ENCODE data around the gene ADD3. TPM values are rescaled to one million over a fixed set of nuclear protein-coding genes. Genes with fewer than 3 reads are reported as not detected.
"Not testable (repeated sequence)": the region's sequence is repeated elsewhere in the genome, so short reads cannot be mapped to it uniquely, and the experiment has no call there.

Gene ADD3
- total and polyA plus RNA-seq, 2 experiments from 2014 or later, result 133 to 1,101 TPM

- Histone ChIP-seq H3K27me3 (replicated peaks; ENCODE audit: insufficient read depth) (no peaks in the 10 kb centered on the region), H3K9ac (no peak overlapping the region), H3K9me3 (ENCODE audit: low read depth) (no peaks in the 10 kb centered on the region), H3K9me2 (ENCODE audit: insufficient read depth) (no peaks in the 10 kb centered on the region), H2AFZ (no peak overlapping the region), H3K4me3 (no peak overlapping the region), H3K36me3 (ENCODE audit: low read depth) (peaks cover 39% of the 10 kb centered on the region), H3K4me2 (ENCODE audit: unreplicated experiment) (no peak overlapping the region), H3K27ac (no peak overlapping the region), H3K79me2 (ENCODE audit: insufficient read depth) (peaks cover 54% of the 10 kb centered on the region), H3F3A (ENCODE audit: insufficient read depth) (no peaks in the 10 kb centered on the region), H3K4me1 (ENCODE audit: insufficient read depth) (no peaks in the 10 kb centered on the region), H4K20me1 (ENCODE audit: insufficient read depth) (no peaks in the 10 kb centered on the region)
- 93 to 96% methylated on average over 3 of the region's 3 CpGs for WGBS, 2 experiments (ENCODE audit: low coverage in 1 of 2, low lambda C conversion rate in 2 of 2, missing lambda C conversion rate in 2 of 2)
- in situ Hi-C loops (cut with MboI), result no loop called here
- TF ChIP-seq EZH2 (IDR thresholded peaks at IDR 0.05; ENCODE audit: insufficient read depth, poor library complexity, severe bottlenecking) (no peak), EZH2phosphoT487 (IDR thresholded peaks at IDR 0.05; ENCODE audit: insufficient read depth, low read depth) (no peak)
- DNase-seq, result no peak
Observed at GRCh38 chr10:110110338-110110737, 102.6 kb downstream of the ADD3 start.

GRCh38 chr10:110113670-110114337 lies 106.0 kb downstream of the ADD3 start:
- Histone ChIP-seq H2AFZ (no peak overlapping the region), H3K9me2 (ENCODE audit: insufficient read depth) (no peaks in the 10 kb centered on the region), H3K4me2 (ENCODE audit: unreplicated experiment) (no peak overlapping the region), H3F3A (ENCODE audit: insufficient read depth) (no peaks in the 10 kb centered on the region), H3K9me3 (ENCODE audit: low read depth) (no peaks in the 10 kb centered on the region), H3K27ac (no peak overlapping the region), H3K79me2 (ENCODE audit: insufficient read depth) (peaks cover 30% of the 10 kb centered on the region), H3K9ac (no peak overlapping the region), H4K20me1 (ENCODE audit: insufficient read depth) (no peaks in the 10 kb centered on the region), H3K4me1 (ENCODE audit: insufficient read depth) (no peaks in the 10 kb centered on the region), H3K27me3 (replicated peaks; ENCODE audit: insufficient read depth) (no peaks in the 10 kb centered on the region), H3K4me3 (no peak overlapping the region), H3K36me3 (ENCODE audit: low read depth) (peaks cover 49% of the 10 kb centered on the region)
- TF ChIP-seq EZH2 (IDR thresholded peaks at IDR 0.05; ENCODE audit: insufficient read depth, poor library complexity, severe bottlenecking) (no peak), EZH2phosphoT487 (IDR thresholded peaks at IDR 0.05; ENCODE audit: insufficient read depth, low read depth) (no peak)
- in situ Hi-C loops (cut with MboI), result no loop called here
- DNase-seq, result no peak
- 98% methylated on average over 4 of the region's 4 CpGs for WGBS, 2 experiments (ENCODE audit: low coverage in 1 of 2, low lambda C conversion rate in 2 of 2, missing lambda C conversion rate in 2 of 2)

GRCh38 chr10:110114668-110115067 lies 106.9 kb downstream of the ADD3 start:
- H3F3A ChIP-seq (ENCODE audit: insufficient read depth); H4K20me1 ChIP-seq (ENCODE audit: insufficient read depth); H2AFZ ChIP-seq; H3K9me2 ChIP-seq (ENCODE audit: insufficient read depth); H3K9ac ChIP-seq; H3K4me2 ChIP-seq (ENCODE audit: unreplicated experiment); H3K4me1 ChIP-seq (ENCODE audit: insufficient read depth); H3K27ac ChIP-seq; H3K27me3 ChIP-seq (replicated peaks; ENCODE audit: insufficient read depth); H3K9me3 ChIP-seq (ENCODE audit: low read depth); DNase-seq; in situ Hi-C loops (cut with MboI); H3K4me3 ChIP-seq: not testable (repeated sequence)
- 98 to 100% methylated on average over 2 of the region's 2 CpGs for WGBS, 2 experiments (ENCODE audit: low coverage in 1 of 2, low lambda C conversion rate in 2 of 2, missing lambda C conversion rate in 2 of 2)
- Histone ChIP-seq H3K36me3 (ENCODE audit: low read depth) (peaks cover 57% of the 10 kb centered on the region), H3K79me2 (ENCODE audit: insufficient read depth) (peaks cover 21% of the 10 kb centered on the region)

DNA sequence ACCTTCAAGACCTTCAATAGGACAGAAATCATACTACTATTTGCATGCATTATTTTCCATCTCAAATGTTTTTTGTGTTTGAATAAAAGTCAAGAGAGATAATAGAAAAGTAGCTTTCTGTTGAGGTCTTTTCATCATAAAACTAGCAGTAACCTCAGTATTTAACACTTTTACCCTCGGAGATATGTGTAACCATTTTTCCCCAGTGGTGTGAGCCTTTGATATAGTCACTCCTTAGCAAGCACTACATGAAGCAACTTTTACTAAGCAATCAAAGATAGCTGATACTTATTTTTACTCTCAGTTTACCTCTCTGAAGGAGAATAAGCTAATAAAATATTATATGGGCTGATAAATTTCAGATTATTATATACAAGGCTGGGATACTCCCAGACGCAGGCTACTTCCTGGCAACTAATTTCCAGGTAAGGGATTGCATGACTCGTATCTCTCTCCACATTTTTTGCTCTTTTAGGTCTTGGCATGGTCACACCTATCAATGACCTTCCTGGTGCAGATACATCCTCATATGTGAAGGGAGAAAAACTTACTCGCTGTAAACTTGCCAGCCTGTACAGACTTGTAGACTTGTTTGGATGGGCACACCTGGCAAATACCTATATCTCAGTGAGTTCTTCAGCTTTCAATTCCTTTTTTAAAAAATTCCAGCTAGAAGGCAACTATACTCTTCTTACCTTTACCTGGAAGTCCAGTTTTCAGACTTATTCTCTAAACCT lies 108.2 kb downstream of the ADD3 start:
- WGBS, 2 experiments (ENCODE audit: low coverage in 1 of 2, low lambda C conversion rate in 2 of 2, missing lambda C conversion rate in 2 of 2), result 96 to 97% methylated on average over 4 of the region's 4 CpGs
- in situ Hi-C loops (cut with MboI), result no loop called here
- H3K36me3 ChIP-seq (ENCODE audit: low read depth), result peaks cover 57% of the 10 kb centered on the region

More for the DNA sequence above, 108.2 kb downstream of the ADD3 start:
- Histone ChIP-seq H3K9me3 (ENCODE audit: low read depth) (no peaks in the 10 kb centered on the region), H3K27me3 (replicated peaks; ENCODE audit: insufficient read depth) (no peaks in the 10 kb centered on the region), H2AFZ (no peak overlapping the region), H3K9ac (no peak overlapping the region), H3K4me3 (no peak overlapping the region), H3K4me1 (ENCODE audit: insufficient read depth) (no peaks in the 10 kb centered on the region), H3K79me2 (ENCODE audit: insufficient read depth) (peaks cover 8% of the 10 kb centered on the region; the same call in 1 of the 2 replicates), H3K4me2 (ENCODE audit: unreplicated experiment) (no peak overlapping the region), H3K9me2 (ENCODE audit: insufficient read depth) (no peaks in the 10 kb centered on the region), H3F3A (ENCODE audit: insufficient read depth) (0 out of 2 replicates have a peak, but pooled peaks cover 4% of the 10 kb centered on the region), H4K20me1 (ENCODE audit: insufficient read depth) (no peaks in the 10 kb centered on the region), H3K27ac (no peak overlapping the region)
- TF ChIP-seq EZH2 (IDR thresholded peaks at IDR 0.05; ENCODE audit: insufficient read depth, poor library complexity, severe bottlenecking) (no peak), EZH2phosphoT487 (IDR thresholded peaks at IDR 0.05; ENCODE audit: insufficient read depth, low read depth) (no peak)
- no peak for DNase-seq

Measured in GM23248 (cell line).